Effector CD4-positive, alpha-beta T cell (primary cell): Measurements from ENCODE around the gene CPT1C.
"Not testable (repeated sequence)": the region's sequence is repeated elsewhere in the genome, so short reads cannot be mapped to it uniquely, and the experiment has no call there.

ENCODE experiments used
- DNase-seq: peaks from one replicate; pipeline ENCODE4 v3.0.0-alpha.2; 2020

The CPT1C gene

DNA sequence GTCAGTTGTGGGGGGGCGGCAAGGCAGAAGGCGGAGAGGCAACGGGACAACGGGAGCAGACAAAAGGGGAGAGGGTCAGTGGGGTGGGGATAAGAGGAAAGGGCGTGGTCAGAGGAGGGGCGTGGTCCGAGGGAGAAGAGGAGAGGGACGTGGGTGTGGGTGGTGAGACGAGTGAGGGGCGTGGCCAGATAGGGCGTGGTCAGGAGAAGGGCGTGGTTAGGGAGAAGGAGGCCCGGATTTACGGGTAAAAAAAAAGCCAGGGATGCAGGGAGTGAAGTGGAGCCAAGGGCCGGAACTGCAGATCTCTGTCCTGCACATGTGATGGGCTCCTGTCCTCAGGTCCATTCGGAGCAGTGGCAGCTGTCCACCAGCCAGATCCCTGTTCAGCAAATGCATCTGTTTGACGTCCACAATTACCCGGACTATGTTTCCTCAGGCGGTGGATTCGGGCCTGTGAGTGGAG is 21.5 kb downstream of the CPT1C start:
- no peak for DNase-seq

DNA sequence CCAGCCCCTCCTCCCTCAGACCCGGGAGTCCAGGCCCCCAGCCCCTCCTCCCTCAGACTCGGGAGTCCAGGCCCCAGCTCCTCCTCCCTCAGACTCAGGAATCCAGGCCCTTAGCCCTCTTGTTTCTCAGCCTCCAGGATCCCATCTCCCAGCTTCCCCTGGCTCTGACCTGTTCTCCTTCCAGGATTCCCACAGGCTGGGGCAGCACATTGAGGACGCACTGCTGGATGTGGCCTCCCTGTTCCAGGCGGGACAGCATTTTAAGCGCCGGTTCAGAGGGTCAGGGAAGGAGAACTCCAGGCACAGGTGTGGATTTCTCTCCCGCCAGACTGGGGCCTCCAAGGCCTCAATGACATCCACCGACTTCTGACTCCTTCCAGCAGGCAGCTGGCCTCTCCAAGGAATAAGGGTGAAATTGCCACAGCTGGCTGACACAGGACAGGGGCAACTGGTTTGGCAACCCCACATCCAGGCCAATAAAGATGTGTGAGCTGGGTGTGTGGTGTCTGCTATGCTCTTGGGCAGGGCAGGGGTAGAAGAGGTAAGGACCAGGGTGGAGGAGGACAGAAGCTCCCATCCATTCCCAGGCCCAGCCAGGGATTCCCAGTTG is 22.4 kb downstream of the CPT1C start:
- DNase-seq: no peak

DNA sequence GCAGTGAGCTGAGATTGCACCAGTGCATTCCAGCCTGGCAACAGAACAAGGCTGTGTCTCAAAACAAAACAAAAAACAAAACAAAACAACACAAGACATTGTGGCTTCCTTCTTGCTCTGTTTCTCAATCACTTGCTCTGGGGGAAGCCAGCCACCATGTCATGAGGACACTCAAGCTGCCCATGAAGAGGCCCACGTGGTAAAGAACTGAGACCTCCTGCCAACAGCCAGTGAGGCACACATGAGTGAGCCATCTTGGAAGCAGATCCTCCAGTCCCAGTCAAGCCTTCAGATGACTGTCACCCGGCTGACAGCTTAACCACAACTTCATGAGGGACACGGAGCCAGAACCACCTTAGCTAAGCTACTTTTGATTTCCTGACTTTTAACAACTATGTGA is 25.2 kb downstream of the CPT1C start:
- no peak for DNase-seq

DNA sequence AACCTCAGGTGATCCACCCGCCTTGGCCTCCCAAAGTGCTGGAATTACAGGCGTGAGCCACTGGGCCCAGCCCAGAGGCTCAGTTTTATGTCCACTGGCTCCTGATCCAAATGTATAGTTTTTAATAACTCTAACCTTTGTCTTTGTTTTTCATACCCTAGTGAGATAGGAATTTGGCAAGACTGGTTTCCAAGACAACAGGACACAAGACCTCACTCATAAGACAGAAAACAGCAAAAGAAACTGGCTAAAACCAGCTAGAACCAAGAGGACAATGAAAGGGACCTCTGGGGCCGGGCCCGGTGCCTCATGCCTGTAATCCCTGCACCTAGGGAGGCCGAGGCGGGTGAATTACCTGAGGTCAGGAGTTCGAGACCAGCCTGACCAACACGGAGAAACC is 27.6 kb downstream of the CPT1C start:
- DNase-seq: no peak

DNA sequence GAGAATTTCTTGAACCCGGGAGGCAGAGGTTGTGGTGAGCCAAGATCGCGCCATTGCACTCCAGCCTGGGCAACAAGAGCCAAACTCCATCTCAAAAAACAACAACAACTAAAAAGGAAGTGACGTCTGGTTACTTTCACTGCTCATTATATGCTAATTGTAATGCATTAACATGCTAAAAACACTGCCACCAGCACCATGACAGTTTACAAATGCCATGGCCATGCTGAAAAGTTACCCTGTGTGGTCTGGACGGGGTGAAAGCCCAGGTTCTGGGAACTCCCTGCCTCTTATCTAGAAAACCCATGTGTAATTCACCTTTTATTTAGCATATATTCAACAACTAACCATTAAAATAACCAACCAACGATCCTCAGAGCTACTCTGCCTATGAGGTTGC is 28.1 kb downstream of the CPT1C start:
- DNase-seq: no peak

DNA sequence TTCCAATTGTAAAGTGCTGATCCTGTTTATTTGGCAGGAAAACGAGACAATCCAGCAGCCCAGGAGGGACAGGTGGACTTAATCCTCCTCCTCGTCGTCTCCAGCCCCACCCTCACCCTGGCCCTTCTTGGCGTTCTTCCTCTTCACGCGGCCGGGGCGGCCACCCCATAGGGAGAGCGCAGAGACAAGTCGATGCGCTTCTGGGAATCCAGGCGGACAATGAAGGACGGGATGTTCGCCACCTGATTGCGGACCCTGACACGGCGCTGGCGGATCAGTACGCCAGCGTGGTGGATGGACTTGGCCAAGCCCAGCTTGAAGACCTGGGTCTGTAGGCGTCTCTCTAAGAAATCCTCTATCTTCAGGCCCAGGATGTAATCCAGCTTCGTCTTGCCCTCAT is 28.5 kb downstream of the CPT1C start:
- not testable (repeated sequence) for DNase-seq

DNA sequence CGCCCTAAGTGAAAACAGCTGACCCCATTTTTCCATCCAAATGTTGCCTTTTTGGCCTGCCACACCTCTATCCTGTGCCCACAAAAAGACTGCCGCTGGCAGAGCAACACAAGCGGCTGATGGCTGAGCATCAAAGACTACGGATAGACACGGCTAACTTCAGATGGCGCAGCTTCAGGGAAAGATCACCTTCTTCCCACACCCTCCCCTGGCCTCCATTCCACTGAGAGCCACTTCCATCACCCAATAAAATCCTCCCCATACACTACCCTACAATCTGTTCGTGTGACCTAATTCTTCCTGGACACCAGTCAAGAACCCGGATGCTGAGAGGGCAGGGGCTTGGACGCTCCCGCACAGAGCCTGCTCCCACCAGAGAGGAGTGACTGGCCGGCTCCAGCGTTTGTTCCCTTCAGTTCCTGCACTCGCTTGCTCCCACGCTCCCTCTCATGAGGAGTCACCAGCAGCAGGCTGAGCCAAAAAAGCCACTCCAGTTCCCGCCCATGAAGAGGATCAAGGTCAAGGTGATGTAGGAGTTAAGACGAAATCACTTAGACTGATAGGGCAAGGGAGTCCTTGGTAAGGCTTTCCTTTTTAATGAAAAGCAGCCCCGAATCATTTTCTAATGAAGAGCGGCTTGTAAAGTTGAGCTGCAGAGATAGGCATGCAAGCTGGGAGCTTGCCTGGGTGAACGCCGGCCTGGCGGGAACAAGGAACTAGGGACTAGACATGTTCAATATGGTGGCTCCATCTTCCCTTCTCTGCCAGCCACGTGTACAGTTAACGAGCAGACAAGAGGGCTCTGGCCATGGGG is 36.5 kb downstream of the CPT1C start:
- DNase-seq: no peak

DNA sequence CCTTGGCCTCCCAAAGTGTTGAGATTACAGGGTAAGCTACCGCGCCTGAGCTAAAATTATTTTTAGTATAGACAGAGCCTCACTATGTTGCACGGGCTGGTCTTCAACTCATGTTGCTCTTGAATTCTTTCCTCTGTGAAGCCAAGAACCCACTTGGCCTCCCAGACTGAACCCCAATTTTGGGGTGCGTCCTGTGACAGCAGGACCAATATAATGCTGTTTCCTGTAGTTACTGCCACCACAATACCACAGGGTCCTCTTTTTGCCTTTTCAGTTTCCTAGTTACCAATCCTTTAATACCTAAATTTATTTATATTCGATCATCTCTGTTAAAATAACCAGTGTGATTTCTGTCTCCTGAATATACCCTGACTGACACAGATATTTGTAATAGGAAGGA is 39.2 kb downstream of the CPT1C start:
- no peak for DNase-seq

DNA sequence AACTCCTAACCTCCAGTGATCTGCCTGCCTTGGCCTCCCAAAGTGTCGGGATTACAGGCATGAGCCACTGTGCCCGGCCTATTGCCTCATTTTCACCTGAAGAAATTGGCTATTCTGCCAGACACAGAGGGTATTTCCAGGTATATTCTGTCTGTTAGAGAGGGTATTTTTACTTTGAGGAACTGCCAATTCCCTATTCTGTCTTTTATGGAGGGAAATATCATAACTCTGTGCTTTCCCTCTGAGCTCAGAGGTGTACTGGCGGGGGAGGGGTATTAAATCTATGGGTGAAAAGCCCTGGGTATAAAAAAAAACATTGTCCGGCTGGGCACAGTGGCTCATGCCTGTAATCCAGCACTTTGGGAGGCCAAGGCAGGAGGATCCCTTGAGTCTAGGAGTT is 47.4 kb downstream of the CPT1C start:
- no peak for DNase-seq

DNA sequence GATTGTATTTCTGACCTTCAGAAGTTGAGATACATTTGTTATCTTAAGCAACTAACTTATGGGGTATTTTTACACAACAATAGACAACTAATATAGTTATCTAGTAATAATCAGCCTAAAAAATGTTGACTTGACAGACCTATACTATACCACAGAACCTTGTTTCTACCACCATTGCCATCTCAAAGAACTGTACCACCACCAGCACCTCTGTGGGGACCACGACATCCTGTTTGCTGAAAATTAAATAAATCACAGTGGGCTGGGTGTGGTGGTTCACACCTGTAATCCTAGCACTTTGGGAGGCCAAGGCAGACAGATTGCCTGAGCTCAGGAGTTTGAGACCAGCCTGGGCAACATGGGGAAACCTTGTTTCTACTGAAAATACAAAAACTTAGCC is 48.2 kb downstream of the CPT1C start:
- DNase-seq: no peak

DNA sequence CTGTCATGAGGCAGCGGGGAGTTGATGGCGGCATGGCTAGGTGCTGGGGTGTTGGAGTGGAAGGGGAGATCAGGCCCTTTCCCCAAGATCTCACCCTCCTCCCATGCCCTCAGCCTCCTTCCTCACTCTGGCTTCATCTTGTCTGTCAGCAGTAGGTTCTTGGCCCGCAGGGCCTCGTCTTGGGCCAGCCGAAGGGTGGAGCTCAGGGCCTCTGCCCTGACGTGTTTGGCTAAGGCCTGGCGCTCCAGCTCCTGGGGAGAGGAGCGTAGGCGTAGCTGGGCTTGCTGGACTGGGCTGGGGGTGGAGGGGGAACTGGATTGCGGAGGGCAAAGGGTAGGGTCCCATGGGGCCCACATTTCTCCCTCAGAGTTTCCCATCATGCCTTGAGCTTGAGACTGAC is 49.0 kb downstream of the CPT1C start:
- no peak for DNase-seq

DNA sequence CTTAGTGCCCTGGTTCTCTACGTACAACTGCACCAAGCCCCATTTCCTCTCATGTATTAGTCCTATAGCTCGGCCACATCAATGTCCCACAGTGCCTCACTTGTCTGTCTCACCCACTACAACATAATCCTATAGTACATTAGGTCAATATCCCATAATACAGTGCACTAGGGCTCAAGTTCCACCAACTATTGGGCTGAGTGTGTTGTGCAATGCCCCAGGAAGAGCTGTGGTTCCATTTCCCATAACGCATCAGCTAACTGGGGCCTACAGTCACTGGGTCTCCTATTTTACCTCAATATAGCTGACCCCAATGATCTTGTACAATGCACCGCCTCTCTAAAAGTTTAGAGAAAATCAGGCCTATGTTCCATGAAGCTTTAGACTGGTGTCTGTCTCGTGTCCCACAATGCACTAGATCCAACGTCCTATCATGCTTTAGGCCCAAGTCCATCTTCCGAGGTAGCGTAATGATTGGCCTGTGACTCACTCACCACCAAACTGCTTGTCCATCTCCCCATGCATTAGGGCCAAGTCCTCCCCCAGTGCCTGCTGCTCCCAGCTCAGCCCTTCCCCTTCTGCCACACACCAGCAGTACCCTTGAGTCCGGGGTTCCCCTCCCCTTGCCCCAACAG is 50.4 kb downstream of the CPT1C start:
- DNase-seq: no peak

DNA sequence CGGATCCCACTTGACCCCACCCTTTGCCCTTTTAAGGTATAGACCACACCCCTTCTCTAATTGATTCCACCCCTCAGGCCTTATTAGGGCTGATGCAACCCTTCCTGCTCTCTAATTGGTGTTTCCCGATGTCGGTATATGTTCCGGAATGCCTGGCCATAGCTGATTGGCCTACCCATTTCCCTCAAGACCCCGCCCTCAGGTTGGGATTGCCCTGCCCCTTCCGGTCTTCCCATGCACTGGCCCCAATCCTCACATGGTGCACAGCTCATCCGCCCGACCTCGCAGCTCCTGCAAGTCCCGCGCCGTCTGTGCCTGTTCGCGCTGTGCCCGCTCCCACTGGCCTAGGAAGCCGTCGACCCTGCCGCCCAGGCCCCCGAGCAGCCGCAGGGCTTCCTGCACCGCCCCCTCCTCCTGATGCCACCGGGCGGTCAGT is 54.0 kb downstream of the CPT1C start:
- DNase-seq: no peak

DNA sequence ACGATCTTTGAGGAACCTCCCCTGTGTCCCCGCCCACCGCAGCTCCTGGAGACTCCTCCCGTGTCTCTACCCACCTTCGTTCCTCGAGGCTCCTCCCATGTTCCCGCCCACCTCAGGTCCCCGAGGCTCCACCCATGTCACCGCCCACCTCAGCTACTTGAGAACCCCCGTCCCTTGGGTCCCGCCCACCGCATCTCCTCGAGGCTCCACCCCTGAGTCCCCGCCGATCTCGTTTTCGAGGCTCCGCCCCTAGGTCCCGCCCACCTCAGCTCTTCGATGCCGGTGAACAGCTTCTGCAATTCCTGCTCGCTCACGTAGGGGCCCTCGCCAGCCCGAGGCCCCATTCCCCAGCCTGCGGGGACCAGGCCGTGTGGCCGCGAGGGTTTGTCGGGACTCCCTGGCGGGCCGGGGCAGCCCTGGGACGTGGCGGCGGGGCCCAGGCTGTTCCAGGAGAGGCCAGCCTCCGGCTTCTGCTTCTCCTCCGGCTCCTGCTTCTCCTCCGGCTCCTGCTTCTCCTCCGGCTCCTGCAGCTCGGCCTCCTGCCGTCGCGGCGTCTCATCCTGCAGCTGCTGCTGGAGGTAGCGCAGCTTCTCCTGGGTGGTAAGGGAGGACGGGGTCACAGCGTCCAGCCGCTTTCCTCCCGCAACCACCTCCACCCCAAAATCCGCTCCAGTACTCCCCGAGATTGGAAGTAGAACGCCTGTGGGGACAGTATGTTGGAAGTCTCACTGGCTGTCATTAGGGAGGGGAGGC is 55.5 kb downstream of the CPT1C start:
- peak; percentile 39 for DNase-seq

DNA sequence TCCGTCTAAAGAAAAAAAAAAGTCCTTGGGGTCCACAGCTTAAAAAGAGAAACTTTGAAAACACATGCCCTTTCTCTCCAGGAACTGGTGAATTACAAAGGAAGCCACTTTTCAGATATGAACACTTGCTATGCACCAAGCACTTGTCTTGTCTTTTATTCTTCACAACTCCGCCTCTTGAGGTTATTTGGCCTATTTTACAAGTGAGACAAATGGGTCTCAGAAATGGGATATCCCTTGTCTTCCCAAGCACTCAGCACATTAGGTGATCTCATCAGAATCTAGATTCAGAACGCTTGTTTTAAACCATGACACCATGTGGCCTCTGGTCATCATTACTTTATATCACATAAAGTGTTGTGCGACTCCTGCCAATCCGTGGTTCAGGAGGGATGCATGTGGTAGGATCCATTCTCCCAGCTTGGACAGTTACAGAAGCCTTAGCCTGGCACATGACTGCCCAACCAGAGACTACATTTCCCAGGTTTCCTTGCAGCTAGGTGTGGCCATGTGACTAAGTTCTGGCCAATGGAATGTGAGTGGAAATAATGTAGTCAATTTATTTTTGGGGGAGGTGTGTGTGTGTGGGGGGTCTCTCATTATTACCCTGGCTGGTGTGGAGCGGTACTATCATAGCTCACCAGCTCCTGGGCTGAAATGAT is 58.3 kb downstream of the CPT1C start:
- DNase-seq: no peak

DNA sequence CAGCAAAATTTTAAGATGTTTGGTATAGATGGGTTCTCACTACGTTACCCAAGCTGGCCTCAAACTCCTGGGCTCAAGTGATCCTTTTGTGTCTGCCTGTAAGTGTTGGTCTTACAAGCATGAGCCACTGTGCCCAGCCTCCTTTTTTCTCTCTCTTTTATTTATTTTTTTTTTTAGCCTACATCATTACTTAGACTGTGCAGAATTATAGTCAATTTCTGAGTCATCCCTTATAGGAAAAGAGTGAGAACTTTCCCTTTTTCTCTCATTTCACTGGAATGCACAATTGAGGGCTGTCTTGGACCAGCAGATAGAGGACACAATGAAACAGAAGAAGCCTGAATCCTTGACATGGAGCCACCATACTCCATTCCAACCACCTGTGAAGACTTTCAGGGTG is 58.9 kb downstream of the CPT1C start:
- DNase-seq: no peak

DNA sequence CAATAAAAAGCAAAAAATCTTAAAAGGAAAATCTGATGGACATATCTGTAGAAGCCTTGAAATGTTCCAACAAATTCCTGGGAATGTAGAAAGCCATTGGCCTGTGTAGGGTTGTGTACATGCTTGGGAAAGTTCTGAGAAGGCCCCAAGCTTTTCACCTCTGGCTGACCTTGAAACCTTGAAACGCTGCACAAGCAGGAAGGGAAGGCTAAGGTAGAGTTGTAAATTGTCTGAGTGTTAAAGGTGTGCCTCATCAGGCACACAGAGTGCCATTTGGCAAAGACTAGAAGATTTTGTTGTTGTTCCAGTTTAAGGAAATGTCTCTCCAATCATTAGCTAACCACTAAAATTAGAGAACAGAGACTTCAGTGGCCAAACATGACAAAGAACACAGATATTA is 61.8 kb downstream of the CPT1C start:
- DNase-seq: no peak

DNA sequence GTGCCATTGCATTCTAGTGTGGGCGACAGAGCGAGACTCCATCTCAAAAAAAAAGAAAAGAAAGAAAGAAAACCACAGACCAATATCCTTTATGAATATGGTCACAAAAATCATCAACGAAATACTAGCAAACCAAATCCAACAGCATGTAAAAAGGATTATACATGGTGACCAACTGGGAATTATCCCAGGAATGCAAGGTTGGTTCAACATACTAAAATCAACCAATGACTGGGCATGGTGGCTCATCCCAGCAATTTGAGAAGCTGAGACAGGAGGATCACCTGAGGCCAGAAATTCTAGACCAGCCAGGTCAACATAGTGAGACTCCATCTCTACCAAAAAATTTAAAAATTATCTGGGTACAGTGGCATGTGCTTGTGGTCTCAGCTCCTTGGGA is 65.0 kb downstream of the CPT1C start:
- no peak for DNase-seq

DNA sequence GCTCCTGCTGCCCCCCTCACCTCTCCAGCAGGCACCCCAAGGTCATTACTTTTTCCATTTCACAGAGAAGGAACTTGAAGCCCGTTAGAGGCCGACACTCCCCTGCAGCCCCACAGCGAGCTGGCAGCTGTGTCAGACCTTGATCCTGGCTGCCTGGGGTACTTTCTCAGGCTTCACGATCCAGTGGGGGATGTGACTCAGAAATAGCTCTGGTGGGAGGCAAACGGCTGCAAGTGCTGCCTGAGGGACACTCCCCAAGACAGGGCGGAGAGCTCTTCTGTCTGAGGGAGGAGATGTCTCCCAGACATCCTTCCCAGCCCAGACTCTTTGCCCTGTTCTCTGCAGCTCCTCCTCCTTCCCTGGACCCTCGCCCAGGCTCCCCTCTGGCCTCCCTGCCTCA is 67.4 kb downstream of the CPT1C start:
- DNase-seq: no peak

DNA sequence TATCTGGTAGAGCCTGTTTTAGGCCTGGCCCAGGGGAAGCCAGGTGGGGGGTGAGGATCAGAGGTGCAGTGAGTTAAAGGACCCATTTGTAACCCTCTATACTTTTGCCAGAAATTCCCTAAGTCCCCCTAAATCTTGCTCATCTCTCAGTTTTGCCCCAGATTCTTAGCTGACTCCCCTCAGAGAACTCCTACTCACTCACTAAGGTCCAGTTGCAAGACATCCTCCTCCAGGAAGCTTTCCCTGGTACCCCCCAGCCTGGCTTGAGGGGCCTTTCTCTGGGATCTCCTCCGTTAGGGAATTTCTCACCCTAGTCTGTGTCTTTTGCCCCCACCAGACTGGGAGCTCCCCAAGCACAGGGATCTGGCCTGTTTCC is 70.3 kb downstream of the CPT1C start:
- DNase-seq: no peak

DNA sequence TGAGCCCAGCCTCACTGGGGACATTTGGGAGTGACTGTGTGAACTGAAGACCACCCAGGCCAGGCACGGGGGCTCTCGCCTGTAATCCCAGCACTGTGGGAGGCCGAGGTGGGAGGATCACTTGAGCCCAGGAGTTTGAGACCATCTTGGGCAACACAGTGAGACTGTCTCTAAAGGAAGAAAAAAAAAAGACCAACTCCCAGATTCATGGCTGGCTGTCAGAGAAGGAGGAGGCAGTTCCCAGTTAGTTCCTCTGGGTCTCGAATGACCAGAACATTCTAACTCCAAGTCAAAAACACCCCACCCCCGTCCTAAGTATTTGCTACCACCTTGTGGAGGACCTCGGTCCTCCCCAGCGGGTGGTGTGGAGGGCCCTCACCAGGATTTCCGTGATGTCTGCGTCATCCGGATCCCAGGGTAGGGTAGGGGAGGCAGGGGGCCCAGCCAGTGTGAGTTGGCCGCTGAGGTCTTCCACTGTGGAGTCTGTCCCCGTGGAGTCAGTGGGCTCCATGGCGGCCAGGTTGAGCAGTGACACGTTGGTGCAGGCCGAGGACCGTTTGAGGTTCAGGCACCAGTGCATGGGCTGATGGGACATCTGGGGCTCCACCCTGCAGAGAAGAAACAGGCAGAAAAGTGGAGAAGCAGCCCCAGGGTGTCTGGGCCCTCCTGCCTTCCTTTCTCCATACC is 70.9 kb downstream of the CPT1C start:
- DNase-seq: no peak

DNA sequence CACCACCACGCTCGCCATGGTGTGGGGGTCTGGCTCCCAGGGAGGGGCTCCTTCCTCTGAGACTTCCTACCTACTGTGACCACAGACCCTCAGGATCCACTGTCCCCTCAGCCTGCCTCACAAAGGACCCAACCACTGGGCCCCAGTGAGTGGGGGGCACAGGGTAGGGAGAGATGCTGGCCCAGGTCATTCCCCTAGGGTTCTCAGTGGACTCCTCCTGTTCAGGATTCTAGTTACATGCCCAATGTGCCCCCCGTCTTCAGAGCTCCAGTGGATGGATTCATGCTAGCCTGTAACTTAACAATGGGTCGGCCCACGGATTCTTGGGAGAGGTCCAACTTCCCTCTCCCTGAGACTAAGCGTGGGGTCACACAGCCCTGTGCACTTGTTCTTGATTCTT is 72.3 kb downstream of the CPT1C start, which contains the start of gene TSKS:
Gene TSKS (minus strand): TSS at position 77 of the 400 bp plus-strand sequence. CDS start 59 bp downstream, at position 18.
- no peak for DNase-seq
